H1 (cell line): ENCODE results near the gene KDM2A. TPM values are rescaled to one million over a fixed set of nuclear protein-coding genes. Genes with fewer than 3 reads are reported as not detected.

Experiments used
- CEBPB ChIP-seq: IDR thresholded peaks from 2 replicates; pipeline ENCODE4 v1.6.1; 2012; ENCODE audit warnings: low read depth, low read length
- JUND ChIP-seq: IDR thresholded peaks from 2 replicates; pipeline ENCODE4 v1.6.1; 2011; ENCODE audit warnings: mild to moderate bottlenecking, improper control_type of control experiment, low read length
- RFX5 ChIP-seq: IDR thresholded peaks from 2 replicates; pipeline ENCODE4 v1.6.1; 2011; ENCODE audit warnings: low read depth, low read length, improper control_type of control experiment, borderline replicate concordance
- RNF2 ChIP-seq: fragments of 200-900, 300-1000 bp; sonication (generic); IDR thresholded peaks from 2 replicates; pipeline ENCODE4 v1.7.1; 2016; ENCODE audit warnings: borderline replicate concordance, low read depth, mild to moderate bottlenecking, antibody characterized with exemption, low read length; ENCODE audit not compliant: poor library complexity, severe bottlenecking; ENCODE audit errors: missing control alignments
- TBP ChIP-seq: IDR thresholded peaks from 2 replicates; pipeline ENCODE4 v1.6.1; 2011; ENCODE audit warnings: low read depth, low read length, improper control_type of control experiment
- polyA plus RNA-seq, 7 experiments: library from polyadenylated mRNA; depleted of rRNA in 3 of 7; stranded (reverse) in 5 of 7; unstranded in 2 of 7; fragments of >200 nt in 5 of 7; fragments of 200-250 nt in 2 of 7; gene quantifications; 1 replicate in 5 of 7; 2 replicates in 1 of 7; 4 replicates in 1 of 7; pipeline versions ENCODE4 v1.2.1 to v1.2.3, GENCODE V29; 2011 to 2013; ENCODE audit warnings: missing spikeins in 2 of 7, mixed read lengths in 2 of 7
- total RNA-seq: library from RNA; stranded (reverse); fragmentation: NEBNext Ultra II Directional; extraction: Animal tissue kit (Norgen Biotek cat#: 25700); gene quantifications from 2 replicates; pipeline ENCODE4 v1.2.1, GENCODE V29; 2021

KDM2A gene
- total and polyA plus RNA-seq, 2 of the 8 experiments (the other 6 are each of a cell fraction or from before 2014, with no cell fraction given): 55.4 to 66.2 TPM

- TF ChIP-seq RFX5 (no peak), JUND (no peak), CEBPB (peak; percentile 89), TBP (peak; percentile 39; the same call in 1 of the 2 replicates), RNF2 (no peak)
Observed at GRCh38 chr11:67288452-67289225, 169.6 kb downstream of the KDM2A start (continued).
